Measurements from ENCODE around the gene BCOR. TPM values are rescaled to one million over a fixed set of nuclear protein-coding genes. Genes with fewer than 3 reads are reported as not detected.

Gene BCOR
- total and polyA plus RNA-seq, 9 donors, result 21.0 to 27.8 (median 25.3) TPM

DNA sequence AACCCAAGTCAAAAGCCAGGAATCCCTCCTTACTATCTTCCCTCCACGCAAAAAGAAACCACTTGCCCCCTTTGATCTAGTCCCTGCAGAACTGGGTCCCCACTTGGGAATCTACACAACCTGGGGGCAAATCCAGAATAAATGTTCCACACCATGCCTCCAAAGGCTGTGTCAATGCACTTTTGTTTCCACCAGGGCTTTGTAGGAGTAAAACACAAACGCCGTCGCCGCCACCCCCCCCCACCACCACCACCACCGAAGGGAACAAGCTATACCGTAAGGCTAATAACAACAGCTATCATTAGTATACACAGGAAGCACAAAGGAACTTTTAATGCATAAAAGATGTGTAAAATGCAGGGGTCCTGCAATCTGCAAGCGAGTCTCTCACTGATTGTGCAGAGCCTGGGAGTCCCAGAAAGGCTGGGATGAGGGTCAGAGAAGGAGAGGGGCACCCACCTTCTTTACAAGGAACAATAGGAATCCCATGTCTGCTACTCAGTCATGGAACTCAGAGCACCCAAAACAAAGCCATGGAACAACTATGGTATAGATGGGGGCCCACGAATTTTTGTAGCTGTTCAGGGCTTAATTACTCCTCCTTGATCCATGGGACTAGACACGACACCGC is 13.2 kb downstream of the BCOR start:
- Histone ChIP-seq H3K36me3 (ENCODE audit: control insufficient read depth, insufficient read depth, low read length) (no peaks in the 10 kb centered on the region), H3K4me3 (ENCODE audit: low read length) (no peak overlapping the region), H3K27ac (ENCODE audit: low read length) (no peak overlapping the region), H3K9me3 (replicated peaks; ENCODE audit: control insufficient read depth, low read depth, low read length) (no peaks in the 10 kb centered on the region), H3K4me1 (ENCODE audit: control insufficient read depth, insufficient read depth, low read length) (peaks cover 66% of the 10 kb centered on the region), H3K27me3 (ENCODE audit: control insufficient read depth, insufficient read depth, low read length) (peaks cover 90% of the 10 kb centered on the region)
- 52% methylated on average over 3 of the region's 11 CpGs for WGBS (ENCODE audit: insufficient coverage)
- no peak for DNase-seq

DNA sequence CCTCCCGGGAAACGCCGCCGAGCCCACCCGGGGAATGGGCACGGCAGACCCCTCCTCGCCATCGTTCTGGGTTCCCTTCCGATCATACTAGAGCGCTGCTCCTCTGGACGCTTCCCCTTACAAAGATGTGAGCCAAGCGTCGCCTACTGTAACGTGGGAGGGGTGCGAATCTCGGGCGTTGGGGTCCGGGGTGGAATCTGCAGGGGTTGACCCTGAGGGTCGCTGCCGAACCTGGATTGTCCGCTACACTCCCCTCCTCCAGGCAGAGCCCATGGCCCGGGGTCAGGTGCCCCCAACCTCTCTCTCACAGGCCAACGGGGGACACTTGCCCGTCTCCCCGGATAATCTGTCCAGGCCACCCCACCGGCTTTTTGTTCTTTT is 13.8 kb downstream of the BCOR start:
- peaks cover 71% of the 10 kb centered on the region for H3K4me1 ChIP-seq (ENCODE audit: control insufficient read depth, insufficient read depth, low read length)
- no peak overlapping the region for H3K27ac ChIP-seq (ENCODE audit: low read length)
- WGBS (ENCODE audit: insufficient coverage), result 27% methylated on average over 22 of the region's 26 CpGs
- H3K9me3 ChIP-seq (replicated peaks; ENCODE audit: control insufficient read depth, low read depth, low read length), result no peaks in the 10 kb centered on the region
- no peaks in the 10 kb centered on the region for H3K36me3 ChIP-seq (ENCODE audit: control insufficient read depth, insufficient read depth, low read length)
- peaks cover 92% of the 10 kb centered on the region for H3K27me3 ChIP-seq (ENCODE audit: control insufficient read depth, insufficient read depth, low read length)
- peak overlapping the region; percentile 33 for H3K4me3 ChIP-seq (ENCODE audit: low read length)
- DNase-seq, result no peak

DNA sequence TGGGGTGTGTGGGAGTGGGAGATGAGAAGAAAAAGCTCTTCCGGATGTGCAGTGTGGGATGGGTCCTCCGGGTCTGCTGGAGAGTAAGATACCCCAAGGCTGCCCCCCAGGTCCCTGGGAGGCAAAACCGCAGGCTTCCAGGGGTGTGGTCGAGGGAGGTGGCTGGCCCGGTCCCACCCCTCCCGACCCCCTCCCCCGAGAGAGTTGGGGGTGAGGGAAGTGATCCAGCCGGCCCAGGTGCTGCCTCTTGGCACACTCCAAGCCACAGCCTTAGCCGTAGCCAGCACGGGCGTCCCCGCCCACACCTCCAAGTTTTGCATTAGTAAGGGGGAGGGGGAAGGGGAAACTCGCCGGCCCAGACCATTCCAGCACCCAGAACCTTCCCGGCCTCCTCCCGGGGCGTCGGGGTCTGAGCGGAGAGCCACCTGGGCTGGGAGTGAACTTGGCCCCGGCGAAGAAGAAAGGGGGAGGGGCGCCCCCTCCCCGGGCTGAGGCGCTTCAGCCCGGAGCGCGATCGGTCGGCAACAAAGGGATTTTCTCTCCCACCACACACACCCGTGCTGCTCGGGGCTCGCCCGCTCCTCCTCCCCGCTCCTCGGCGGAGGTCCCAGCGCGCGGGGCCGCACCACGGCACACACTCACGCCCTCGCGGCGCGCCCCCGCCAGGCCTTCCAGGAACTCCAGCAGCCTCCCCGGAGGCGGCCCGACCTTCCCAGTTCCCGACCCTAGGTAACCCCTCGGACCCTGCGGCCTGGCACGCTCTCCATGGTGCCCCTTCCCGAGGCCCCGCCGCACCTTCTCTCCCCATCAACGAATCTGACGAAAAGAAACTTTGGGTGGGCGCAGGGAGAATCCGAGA is 14.4 kb downstream of the BCOR start:
- peaks cover 92% of the 10 kb centered on the region for H3K27me3 ChIP-seq (ENCODE audit: control insufficient read depth, insufficient read depth, low read length)
- no peaks in the 10 kb centered on the region for H3K9me3 ChIP-seq (replicated peaks; ENCODE audit: control insufficient read depth, low read depth, low read length)
- peak; percentile 46 for DNase-seq
- 10% methylated on average over 43 of the region's 61 CpGs for WGBS (ENCODE audit: insufficient coverage)
- no peaks in the 10 kb centered on the region for H3K36me3 ChIP-seq (ENCODE audit: control insufficient read depth, insufficient read depth, low read length)
- H3K4me3 ChIP-seq (ENCODE audit: low read length), result peak overlapping the region; percentile 33
- no peak overlapping the region for H3K27ac ChIP-seq (ENCODE audit: low read length)
- peaks cover 70% of the 10 kb centered on the region for H3K4me1 ChIP-seq (ENCODE audit: control insufficient read depth, insufficient read depth, low read length)

DNA sequence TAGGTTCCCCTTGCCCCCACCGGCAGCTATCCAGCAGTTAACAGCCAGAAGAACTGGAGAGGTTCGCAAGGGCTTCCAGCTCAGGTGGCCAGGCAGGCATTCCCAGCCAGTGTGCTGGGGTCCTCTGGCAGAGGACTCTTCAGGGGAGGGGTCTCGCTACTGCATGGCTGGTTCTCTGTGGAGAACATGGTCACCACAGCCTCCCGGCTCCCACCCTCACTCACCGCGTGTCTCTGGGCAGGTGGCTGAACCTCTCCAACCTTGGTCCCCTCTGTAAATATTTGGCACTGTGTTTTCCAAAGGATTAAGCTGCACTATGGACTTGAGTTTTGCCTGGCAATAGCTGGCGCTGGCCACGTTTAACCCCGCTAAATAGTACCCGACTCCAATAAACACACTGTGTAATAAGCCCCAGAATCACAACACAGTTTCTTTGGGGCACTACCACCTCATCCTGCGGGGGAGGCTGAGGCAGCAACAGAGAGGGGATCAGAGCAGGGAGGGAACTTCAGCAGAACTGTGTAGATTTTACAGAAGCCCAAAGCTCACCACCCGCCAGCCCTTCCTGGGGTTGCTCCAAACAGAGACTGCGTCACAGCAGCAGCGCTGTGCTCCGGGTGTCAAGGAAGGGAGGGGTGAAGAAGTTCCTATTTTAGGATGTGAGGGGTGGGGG is 15.2 kb downstream of the BCOR start:
- no peak overlapping the region for H3K4me3 ChIP-seq (ENCODE audit: low read length)
- H3K4me1 ChIP-seq (ENCODE audit: control insufficient read depth, insufficient read depth, low read length), result peaks cover 63% of the 10 kb centered on the region
- H3K27me3 ChIP-seq (ENCODE audit: control insufficient read depth, insufficient read depth, low read length), result peaks cover 93% of the 10 kb centered on the region

DNA sequence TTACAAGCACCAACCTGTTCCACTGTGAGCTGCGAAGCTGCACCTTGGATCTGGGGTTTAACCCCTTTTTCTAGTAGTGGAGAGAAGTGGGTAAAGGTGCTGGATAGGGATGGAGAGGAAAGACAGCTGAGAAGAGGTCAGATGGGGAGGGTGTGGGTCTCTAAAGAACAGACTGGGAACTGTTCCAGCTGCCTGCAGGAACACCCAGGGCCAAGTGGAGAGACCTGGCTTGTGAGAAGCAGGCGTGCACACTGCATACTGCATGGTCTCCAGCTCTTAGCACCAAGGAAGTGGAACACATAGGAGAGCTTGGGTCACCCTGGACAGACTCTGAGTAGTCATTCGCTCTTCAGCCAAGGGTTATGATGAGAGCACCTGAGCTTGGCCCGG is 16.1 kb downstream of the BCOR start:
- H3K36me3 ChIP-seq (ENCODE audit: control insufficient read depth, insufficient read depth, low read length), result no peaks in the 10 kb centered on the region
- DNase-seq, result peak; percentile 34
- peaks cover 94% of the 10 kb centered on the region for H3K27me3 ChIP-seq (ENCODE audit: control insufficient read depth, insufficient read depth, low read length)
- H3K9me3 ChIP-seq (replicated peaks; ENCODE audit: control insufficient read depth, low read depth, low read length), result no peaks in the 10 kb centered on the region
- peaks cover 56% of the 10 kb centered on the region for H3K4me1 ChIP-seq (ENCODE audit: control insufficient read depth, insufficient read depth, low read length)
- H3K4me3 ChIP-seq (ENCODE audit: low read length), result no peak overlapping the region
- no peak overlapping the region for H3K27ac ChIP-seq (ENCODE audit: low read length)
- WGBS (ENCODE audit: insufficient coverage), result 8% methylated on average over 1 of the region's 4 CpGs

More for the DNA sequence above, 15.2 kb downstream of the BCOR start:
- Histone ChIP-seq H3K27ac (ENCODE audit: low read length) (no peak overlapping the region), H3K36me3 (ENCODE audit: control insufficient read depth, insufficient read depth, low read length) (no peaks in the 10 kb centered on the region), H3K9me3 (replicated peaks; ENCODE audit: control insufficient read depth, low read depth, low read length) (no peaks in the 10 kb centered on the region)
- DNase-seq, result peak; percentile 53
- WGBS (ENCODE audit: insufficient coverage), result 32% methylated on average over 10 of the region's 15 CpGs

DNA sequence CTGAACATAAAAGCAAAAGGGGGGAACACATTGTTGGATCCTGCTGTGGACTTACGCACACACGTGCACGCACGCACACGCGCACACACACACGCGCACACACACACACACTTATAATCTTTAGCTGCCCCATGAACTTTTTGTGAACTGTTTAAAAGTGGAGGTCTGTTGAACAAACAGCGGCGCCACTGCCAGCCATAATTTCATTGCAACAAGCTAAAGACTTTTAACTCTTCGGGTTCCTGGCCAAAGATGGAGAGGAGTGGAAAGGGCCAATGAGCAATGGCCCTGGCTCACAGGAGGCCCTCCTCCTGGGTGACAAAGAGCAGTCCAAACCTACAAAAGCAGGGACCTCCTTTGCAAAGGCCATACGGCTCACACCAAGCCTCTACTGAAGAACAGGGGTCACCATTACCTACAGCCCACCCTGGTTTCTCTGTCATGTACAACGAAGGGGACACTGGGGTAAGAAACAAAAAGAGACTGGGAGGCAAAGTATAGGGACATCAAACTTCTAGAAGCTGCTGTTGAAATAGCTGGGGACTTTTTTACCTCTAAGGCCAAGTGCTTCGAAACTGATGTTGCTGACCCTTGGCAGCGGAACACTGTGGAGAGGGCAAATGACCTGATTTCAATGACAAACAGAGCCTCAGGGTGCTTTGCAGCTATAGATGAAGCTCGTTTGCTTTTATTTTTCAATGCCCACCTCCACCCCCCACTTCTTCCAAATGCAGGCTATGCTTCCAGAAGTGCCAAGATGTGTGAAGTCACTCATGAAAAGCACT is 16.7 kb downstream of the BCOR start:
- no peak for DNase-seq
- Histone ChIP-seq H3K4me3 (ENCODE audit: low read length) (no peak overlapping the region), H3K27ac (ENCODE audit: low read length) (no peak overlapping the region), H3K4me1 (ENCODE audit: control insufficient read depth, insufficient read depth, low read length) (peaks cover 50% of the 10 kb centered on the region), H3K27me3 (ENCODE audit: control insufficient read depth, insufficient read depth, low read length) (peaks cover 92% of the 10 kb centered on the region), H3K36me3 (ENCODE audit: control insufficient read depth, insufficient read depth, low read length) (no peaks in the 10 kb centered on the region), H3K9me3 (replicated peaks; ENCODE audit: control insufficient read depth, low read depth, low read length) (no peaks in the 10 kb centered on the region)
- 54% methylated on average over 3 of the region's 16 CpGs for WGBS (ENCODE audit: insufficient coverage)

DNA sequence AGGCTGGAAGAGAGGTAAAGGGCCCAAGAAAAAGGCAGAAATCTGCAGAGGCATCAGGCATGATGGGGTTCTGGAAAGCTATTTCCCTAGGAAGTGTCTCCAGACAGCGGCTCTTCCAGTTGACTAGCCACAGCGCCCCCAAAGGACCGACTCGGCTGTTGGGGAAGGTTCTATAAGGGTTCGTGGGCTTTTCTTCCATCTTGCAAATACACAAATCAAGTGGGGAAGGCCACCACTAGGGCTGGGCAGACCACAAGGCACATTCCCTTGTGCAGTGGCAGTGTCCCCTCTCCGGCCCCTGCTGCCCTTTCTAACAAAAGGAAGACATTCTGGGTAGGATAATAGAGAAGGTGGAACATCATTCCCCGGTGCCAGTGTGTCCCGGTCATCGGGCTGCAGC is 18.2 kb downstream of the BCOR start:
- peaks cover 6% of the 10 kb centered on the region for H3K36me3 ChIP-seq (ENCODE audit: control insufficient read depth, insufficient read depth, low read length)
- H3K4me1 ChIP-seq (ENCODE audit: control insufficient read depth, insufficient read depth, low read length), result peaks cover 37% of the 10 kb centered on the region
- no peak overlapping the region for H3K27ac ChIP-seq (ENCODE audit: low read length)
- no peak for DNase-seq
- H3K27me3 ChIP-seq (ENCODE audit: control insufficient read depth, insufficient read depth, low read length), result peaks cover 84% of the 10 kb centered on the region
- H3K9me3 ChIP-seq (replicated peaks; ENCODE audit: control insufficient read depth, low read depth, low read length), result no peaks in the 10 kb centered on the region
- H3K4me3 ChIP-seq (ENCODE audit: low read length), result no peak overlapping the region
- WGBS (ENCODE audit: insufficient coverage), result no CpG with 5 or more reads among the region's 9 CpGs

DNA sequence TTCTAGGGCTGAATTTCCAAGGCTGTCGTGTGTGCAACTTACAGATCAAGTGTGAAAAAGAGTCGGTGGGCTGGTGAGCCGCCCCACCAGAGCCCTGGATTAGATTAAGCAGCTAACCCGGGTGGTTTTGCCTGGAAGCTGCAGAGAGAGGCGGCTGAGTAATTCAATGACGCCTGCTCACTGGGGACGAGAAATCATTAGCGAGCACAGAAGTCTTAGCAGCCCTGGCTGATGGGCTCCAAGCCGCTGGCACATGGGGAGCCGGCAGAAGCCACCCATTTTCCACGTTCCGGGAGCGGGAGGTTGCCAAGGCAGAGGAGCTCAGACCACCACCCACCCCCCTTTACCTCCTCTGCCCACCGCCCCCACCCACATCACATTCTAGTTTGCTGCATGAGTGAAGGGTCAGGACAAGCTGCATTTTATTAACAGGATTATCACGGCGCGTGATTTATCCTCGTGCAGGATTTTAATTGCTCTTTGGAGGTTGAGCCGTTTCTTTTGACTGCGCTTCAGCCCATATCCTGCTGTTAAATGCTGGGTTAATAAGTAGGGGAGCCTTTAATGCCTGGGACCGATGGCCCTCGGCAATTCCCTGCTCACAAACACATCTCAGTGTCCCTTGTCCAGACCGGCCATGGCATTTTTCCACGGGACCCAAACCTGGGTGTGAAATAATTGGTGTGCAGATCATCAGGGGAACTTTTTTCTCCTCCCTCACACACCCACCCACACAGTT is 19.1 kb downstream of the BCOR start:
- Histone ChIP-seq H3K4me3 (ENCODE audit: low read length) (no peak overlapping the region), H3K27me3 (ENCODE audit: control insufficient read depth, insufficient read depth, low read length) (peaks cover 75% of the 10 kb centered on the region), H3K4me1 (ENCODE audit: control insufficient read depth, insufficient read depth, low read length) (peaks cover 29% of the 10 kb centered on the region), H3K36me3 (ENCODE audit: control insufficient read depth, insufficient read depth, low read length) (peaks cover 15% of the 10 kb centered on the region), H3K9me3 (replicated peaks; ENCODE audit: control insufficient read depth, low read depth, low read length) (no peaks in the 10 kb centered on the region), H3K27ac (ENCODE audit: low read length) (no peak overlapping the region)
- WGBS (ENCODE audit: insufficient coverage), result 36% methylated on average over 10 of the region's 24 CpGs
- DNase-seq, result no peak

DNA sequence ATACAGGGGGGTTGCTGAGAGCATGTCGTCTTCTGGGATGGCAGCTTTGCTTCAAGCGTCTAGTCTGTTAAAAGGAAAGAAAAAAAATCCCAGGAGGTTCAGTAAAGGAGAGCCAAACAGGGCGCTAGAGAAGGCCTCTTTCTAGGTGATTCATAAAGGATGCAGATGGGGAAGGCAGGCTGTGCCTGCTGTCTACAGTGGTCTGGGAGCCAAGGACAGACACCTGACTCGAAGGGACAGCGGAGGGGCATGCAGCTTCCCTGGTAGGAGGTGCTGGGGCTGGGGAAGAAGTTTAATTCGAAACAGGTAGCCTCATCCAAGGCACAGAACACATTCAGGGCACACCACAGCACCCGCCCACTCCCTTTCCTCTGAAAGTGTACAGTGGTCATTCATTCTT is 19.9 kb downstream of the BCOR start:
- Histone ChIP-seq H3K27me3 (ENCODE audit: control insufficient read depth, insufficient read depth, low read length) (peaks cover 68% of the 10 kb centered on the region), H3K9me3 (replicated peaks; ENCODE audit: control insufficient read depth, low read depth, low read length) (no peaks in the 10 kb centered on the region), H3K27ac (ENCODE audit: low read length) (no peak overlapping the region), H3K36me3 (ENCODE audit: control insufficient read depth, insufficient read depth, low read length) (peaks cover 22% of the 10 kb centered on the region), H3K4me3 (ENCODE audit: low read length) (no peak overlapping the region), H3K4me1 (ENCODE audit: control insufficient read depth, insufficient read depth, low read length) (peaks cover 22% of the 10 kb centered on the region)
- WGBS (ENCODE audit: insufficient coverage), result 42% methylated on average over 3 of the region's 7 CpGs
- DNase-seq, result no peak
